Ovary (tissue), 9 donors: Measurements from ENCODE around the gene MAP2K7. TPM values are rescaled to one million over a fixed set of nuclear protein-coding genes. Genes with fewer than 3 reads are reported as not detected.

Experiments
- DNase-seq, 5 donors: peaks; one replicate each; pipeline ENCODE4 v3.0.0-alpha.2; 2019 to 2020
- H3K27ac ChIP-seq, 2 donors: fragments of 200-600 bp; one replicate each; pipeline versions ENCODE4 v1.5.1 to v1.8.0; 2019 to 2022
- H3K27me3 ChIP-seq: fragments of 200-600 bp; one replicate; pipeline ENCODE4 v1.8.0; 2022
- H3K36me3 ChIP-seq: fragments of 200-600 bp; sonication (generic); one replicate; pipeline ENCODE4 v1.5.1; 2019
- H3K4me1 ChIP-seq: one replicate; pipeline ENCODE4 v1.8.1; 2013; ENCODE audit warnings: mild to moderate bottlenecking, moderate library complexity; ENCODE audit not compliant: insufficient read depth
- H3K4me3 ChIP-seq: fragments of 200-600 bp; sonication (generic); one replicate; pipeline ENCODE4 v1.5.1; 2017
- H3K9me3 ChIP-seq, 2 donors: fragments of 200-600 bp in 1 of 2; sonication (generic) in 1 of 2; one replicate each; pipeline versions ENCODE4 v1.5.1 to v1.8.1; 2013 to 2019; ENCODE audit warnings: mild to moderate bottlenecking in 1 of 2, moderate library complexity in 1 of 2
- CTCF ChIP-seq, 3 donors: fragments of 450-650 bp in 2 of 3; fragments of 200-600 bp in 1 of 3; IDR thresholded peaks; one replicate each; pipeline versions ENCODE4 v1.5.1 to v1.8.0; 2016 to 2022; ENCODE audit warnings: antibody characterized with exemption in 3 of 3, mild to moderate bottlenecking in 1 of 3
- EP300 ChIP-seq: sonication (generic); formaldehyde crosslinking; IDR thresholded peaks from one replicate; pipeline ENCODE4 v1.6.1; 2017; ENCODE audit warnings: antibody characterized with exemption
- POLR2A ChIP-seq: fragments of 450-650 bp; IDR thresholded peaks from one replicate; pipeline ENCODE4 v1.6.1; 2017; ENCODE audit warnings: antibody characterized with exemption, mild to moderate bottlenecking, moderate library complexity
- WGBS, 3 donors: extraction: QIAGEN DNeasy Blood & Tissue Kit in 1 of 3; methylation state at CpG; one replicate each; pipeline versions ENCODE4 v1.1.5 to v1.1.7; 2013 to 2017; 5-methylcytosine and 5-hydroxymethylcytosine counted together
- intact Hi-C, 4 donors: fragments of 100-400 bp; cut with DNase I; formaldehyde crosslinking; loops; one replicate each; pipeline versions ENCODE4 v1.11.0 to v1.15.1; 2022 to 2023
- polyA plus RNA-seq, 2 donors: library from polyadenylated mRNA; stranded (reverse); fragments of 200-250 nt in 1 of 2; fragments of 350-450 nt in 1 of 2; fragmentation: Illumina TruSeq in 1 of 2; extraction: RNeasy Lipid Tissue Mini Kit (QIAGEN cat#74804) in 1 of 2; gene quantifications; one replicate each; pipeline ENCODE4 v1.2.3, GENCODE V29; 2013 to 2014
- total RNA-seq, 7 donors: library from RNA; depleted of rRNA in 2 of 7; stranded (reverse); fragments of >200 nt in 2 of 7; fragmentation: NEBNext Ultra II Directional in 3 of 7; extraction: Animal tissue kit (Norgen Biotek cat#: 25700) in 3 of 7; gene quantifications; one replicate each; pipeline versions ENCODE4 v1.1.0 to v1.2.4, GENCODE V29; 2016 to 2023
- donor health status: DM: no; HTN: no; CAD: no; lungs with moderate emphysema.
- donor health status: DM: no; HTN: no; CAD: no.
- donor health status: Bipolar disorder and iron deficiency.
- donor health status: DM: yes; HTN: yes; CAD: no.
- donor health status: DM: no; HTN: no; CAD: no.
- donor health status: DM: yes; HTN: yes; CAD: no.

MAP2K7 gene
- total and polyA plus RNA-seq, 9 donors: 6.3 to 35.5 (median 26.3) TPM

DNA sequence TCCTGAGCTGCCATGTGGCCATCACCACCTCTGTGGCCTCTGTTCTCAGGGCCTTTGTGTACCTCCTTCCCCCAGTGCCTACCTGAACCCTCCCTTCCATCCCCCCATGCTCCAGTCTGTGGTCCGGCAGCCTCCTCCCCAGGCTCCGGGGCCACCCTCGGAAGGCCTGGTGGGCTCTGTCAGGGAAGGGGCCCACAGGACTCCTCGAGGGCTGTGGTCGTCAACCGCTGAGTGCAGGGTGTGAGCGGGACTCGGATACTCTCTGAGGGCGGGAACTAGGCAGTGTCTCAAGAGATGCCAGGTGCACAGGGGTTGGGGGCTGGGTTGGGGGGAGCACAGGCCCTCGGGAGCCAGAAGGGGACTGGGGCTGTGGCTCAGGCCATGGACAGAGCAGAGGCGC, 3.9 kb downstream of the MAP2K7 start:
- H3K27me3 ChIP-seq: no peaks in the 10 kb centered on the region
- intact Hi-C loops: no loop called here
- H3K9me3 ChIP-seq: no peaks in the 10 kb centered on the region
- 87 to 92% (median 90%) methylated on average over 11 of the region's 11 CpGs for WGBS, 3 donors
- no peak overlapping the region for H3K4me3 ChIP-seq
- peaks cover 13% of the 10 kb centered on the region for H3K4me1 ChIP-seq
- H3K36me3 ChIP-seq: no peaks in the 10 kb centered on the region
- H3K27ac ChIP-seq: no peak overlapping the region
- DNase-seq: peak in 3 of 5 donors; percentile 22 to 35 (median 25)
- TF ChIP-seq POLR2A (no peak), EP300 (no peak), CTCF (IDR thresholded peaks at IDR 0.05) (no peak)

GRCh38 chr19:7908078-7908699, 4.5 kb downstream of the MAP2K7 start:
- Histone ChIP-seq H3K27ac (no peak overlapping the region), H3K27me3 (no peaks in the 10 kb centered on the region), H3K9me3 (no peaks in the 10 kb centered on the region), H3K4me1 (peaks cover 13% of the 10 kb centered on the region), H3K36me3 (no peaks in the 10 kb centered on the region), H3K4me3 (no peak overlapping the region)
- DNase-seq: peak in 3 of 5 donors; percentile 23 to 37 (median 31)
- 79 to 83% (median 79%) methylated on average over 14 of the region's 14 CpGs for WGBS, 3 donors
- TF ChIP-seq EP300: no peak
- no peak for TF ChIP-seq POLR2A
- TF ChIP-seq CTCF (IDR thresholded peaks at IDR 0.05): no peak
- intact Hi-C loops: no loop called here

DNA sequence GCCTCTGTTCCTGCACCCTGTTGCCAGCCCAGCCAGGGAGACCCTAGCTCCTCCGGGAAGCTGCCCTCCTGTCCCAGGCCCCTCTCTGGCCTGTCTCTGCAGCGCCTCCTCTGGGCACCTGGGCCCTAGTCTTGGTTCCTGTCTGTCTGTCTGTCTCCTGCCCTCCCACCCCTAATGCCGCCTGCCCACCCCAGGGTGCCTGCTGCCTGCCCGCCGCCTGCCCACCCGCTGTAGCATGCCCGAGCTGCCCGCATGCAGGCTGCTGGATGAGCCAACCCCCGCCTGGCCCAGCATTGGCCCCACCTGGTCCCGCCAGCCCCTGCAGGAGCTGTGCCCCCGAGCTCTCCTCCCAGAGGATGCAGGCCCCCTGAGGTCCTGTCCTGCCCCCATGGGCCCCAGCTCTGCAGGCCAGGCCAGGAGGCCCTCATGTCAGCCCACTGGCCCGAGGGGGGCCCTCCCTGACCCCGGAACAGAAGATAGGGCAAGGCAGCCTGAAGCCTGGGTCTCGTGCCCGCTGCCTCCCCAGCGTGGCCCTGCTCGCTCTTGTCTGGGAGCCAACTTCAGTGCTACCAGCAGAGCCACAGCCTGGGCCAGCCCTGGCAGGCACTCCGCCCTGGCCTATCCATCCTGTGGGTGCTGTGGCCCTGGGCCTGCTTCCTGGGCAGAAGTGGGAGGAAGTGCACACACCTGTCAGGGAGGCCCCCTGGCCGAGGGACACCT, 5.2 kb downstream of the MAP2K7 start:
- TF ChIP-seq EP300: no peak
- TF ChIP-seq CTCF (IDR thresholded peaks at IDR 0.05): no peak
- no peak for TF ChIP-seq POLR2A
- Histone ChIP-seq H3K27ac (no peak overlapping the region), H3K4me3 (no peak overlapping the region), H3K4me1 (peaks cover 13% of the 10 kb centered on the region), H3K9me3 (no peaks in the 10 kb centered on the region), H3K27me3 (no peaks in the 10 kb centered on the region), H3K36me3 (no peaks in the 10 kb centered on the region)
- DNase-seq: peak in 3 of 5 donors; percentile 23 to 35 (median 31)
- intact Hi-C loops: no loop called here
- WGBS, 3 donors: 86 to 90% (median 88%) methylated on average over 17 to 19 of the region's 19 CpGs

- Histone ChIP-seq H3K9me3 (no peaks in the 10 kb centered on the region), H3K27me3 (no peaks in the 10 kb centered on the region), H3K36me3 (no peaks in the 10 kb centered on the region), H3K27ac (no peak overlapping the region), H3K4me1 (peaks cover 10% of the 10 kb centered on the region), H3K4me3 (no peak overlapping the region)
- DNase-seq: peak in 3 of 5 donors; percentile 23 to 34 (median 24)
- intact Hi-C loops: no loop called here
- 84 to 93% (median 91%) methylated on average over 10 to 21 of the region's 21 CpGs for WGBS, 3 donors
- no peak for TF ChIP-seq POLR2A
- TF ChIP-seq EP300: no peak
- no peak for TF ChIP-seq CTCF (IDR thresholded peaks at IDR 0.05)
Observed at GRCh38 chr19:7909471-7910067, 5.9 kb downstream of the MAP2K7 start.
